AG09309 (cell line): ENCODE measurements around the gene STIMATE.

Experiments
- DNase-seq: peaks from one replicate; pipeline ENCODE4 v3.0.0-alpha.2; 2010; ENCODE audit warnings: low read depth
- H3K4me3 ChIP-seq: 2 replicates; pipeline ENCODE4 v1.5.1; 2011; ENCODE audit warnings: mild to moderate bottlenecking, low read depth, low read length, moderate library complexity; ENCODE audit not compliant: control insufficient read depth
- CTCF ChIP-seq: IDR thresholded peaks from 2 replicates; pipeline ENCODE4 v1.5.1; 2011; ENCODE audit warnings: mild to moderate bottlenecking, low read depth, low read length, inconsistent platforms; ENCODE audit not compliant: insufficient read depth, control insufficient read depth; ENCODE audit errors: missing control alignments

The STIMATE gene

GRCh38 chr3:52787246-52787645 is 110.1 kb downstream of the STIMATE start:
- no peak overlapping the region for H3K4me3 ChIP-seq
- TF ChIP-seq CTCF, result no peak
- no peak for DNase-seq
